Measurements from ENCODE around the gene PKNOX2. TPM values are rescaled to one million over a fixed set of nuclear protein-coding genes. Genes with fewer than 3 reads are reported as not detected.

Gene PKNOX2
- total and polyA plus RNA-seq, 10 of the 15 experiments (the other 5 are each of a cell fraction or from before 2014, with no cell fraction given) = not detected

- Histone ChIP-seq H3K9me3 (replicated peaks; ENCODE audit: control insufficient read depth, insufficient read depth, low read length) (no peaks in the 10 kb centered on the region), H3K4me3 (no peak overlapping the region), H3K27me3 (replicated peaks in 1 of 2; ENCODE audit: control insufficient read depth in 2 of 2, insufficient read depth in 2 of 2, low read length in 1 of 2) (peaks cover 0 to 1% of the 10 kb centered on the region in 2 experiments; a peak in 2 of 4 replicates), H3K9ac (ENCODE audit: control insufficient read depth, insufficient read depth, low read length) (no peak overlapping the region), H2AFZ (ENCODE audit: control insufficient read depth, low read depth, low read length) (no peak overlapping the region), H3K4me2 (ENCODE audit: control insufficient read depth, insufficient read depth) (no peak overlapping the region), H3K79me2 (ENCODE audit: control insufficient read depth, insufficient read depth, low read length) (no peaks in the 10 kb centered on the region), H3K27ac (ENCODE audit: control insufficient read depth, insufficient read depth) (no peak overlapping the region), H3K36me3 (ENCODE audit: control insufficient read depth in 2 of 2, insufficient read depth in 2 of 2, low read length in 1 of 2) (no peaks in the 10 kb centered on the region), H4K20me1 (ENCODE audit: control insufficient read depth, insufficient read depth) (no peaks in the 10 kb centered on the region), H3K4me1 (ENCODE audit: control insufficient read depth, insufficient read depth, low read length) (no peaks in the 10 kb centered on the region)
- DNase-seq (ENCODE audit: low read depth, low spot score) (no peak), ATAC-seq (no peak), FAIRE-seq (no peak)
- ChIA-PET CTCF (interaction anchor here (0.7 to 6.3 kb wide), 30 partner anchors 7 to 593 kb away, joined by 3 to 85 read pairs (median 4); partner anchors contain the start of gene FEZ1), SMC1A (ENCODE audit: uncharacterized antibody, unreplicated experiment) (interaction anchor here (0.9 to 1.2 kb wide), 3 partner anchors 10 to 339 kb away, joined by 3 to 5 read pairs (median 4); no protein-coding TSS in a partner anchor), RAD21 (ENCODE audit: unreplicated experiment) (interaction anchor here (0.6 to 1.9 kb wide), 11 partner anchors 14 to 338 kb away, joined by 3 to 8 read pairs (median 3); partner anchors contain the start of gene EI24), POLR2A (interaction anchor here (0.7 kb wide), 1 partner anchor 409 kb away, joined by 3 read pairs; no protein-coding TSS in a partner anchor)
- intact Hi-C loops (cut with micrococcal nuclease; ENCODE audit: unreplicated experiment) = no loop called here
- in situ Hi-C loops (cut with MboI) = loop anchor here (10.0 kb wide), 1 partner anchor 445 kb away; no protein-coding TSS in a partner anchor
- BruUV-seq (replicated peaks) = no TSS peak
- 46% methylated on average over 18 of the region's 18 CpGs for WGBS (ENCODE audit: insufficient coverage, insufficient replicate concordance, low lambda C conversion rate, missing lambda C conversion rate)
- TF ChIP-seq ZBTB11 (CRISPR knock-in tag; IDR thresholded peaks at IDR 0.05) (no peak), LARP7 (IDR thresholded peaks at IDR 0.05) (no peak), POLR2AphosphoS5 (IDR thresholded peaks at IDR 0.05; ENCODE audit: low read length) (no peak), HCFC1 (IDR thresholded peaks at IDR 0.05; ENCODE audit: low read length) (no peak), NRF1 (conservative IDR thresholded peaks at IDR 0.05; ENCODE audit: low read depth, low read length) (no peak), BCLAF1 (IDR thresholded peaks at IDR 0.05) (no peak), CEBPB (IDR thresholded peaks at IDR 0.05; ENCODE audit: borderline replicate concordance in 1 of 2, low read depth in 2 of 2, low read length in 2 of 2) (no peak), MYC (IDR thresholded peaks at IDR 0.05; ENCODE audit: insufficient read depth, insufficient read length, insufficient replicate concordance, low read length, severe bottlenecking) (no peak), ZBTB40 (IDR thresholded peaks at IDR 0.05; ENCODE audit: borderline replicate concordance) (no peak), GABPA (IDR thresholded peaks at IDR 0.05; ENCODE audit: low read depth) (no peak), RFX5 (IDR thresholded peaks at IDR 0.05; ENCODE audit: low read depth, low read length) (no peak), NBN (IDR thresholded peaks at IDR 0.05) (no peak)
Measured at GRCh38 chr11:125429807-125430678, 265.5 kb downstream of the PKNOX2 start.

Measured in GM12878 (cell line).